Endothelial cell of umbilical vein (primary cell): Measurements from ENCODE around the gene AGTPBP1.

Experiments
- CTCF ChIP-seq, 2 donors: IDR thresholded peaks; 1 replicate in 1 of 2; 2 replicates in 1 of 2; pipeline ENCODE4 v1.5.1; 2011; ENCODE audit warnings: low read length in 2 of 2, mild to moderate bottlenecking in 2 of 2, moderate library complexity in 2 of 2, control low read depth in 1 of 2, inconsistent platforms in 1 of 2, low read depth in 1 of 2; ENCODE audit not compliant: insufficient read depth in 1 of 2; ENCODE audit errors: extremely low read depth in 1 of 2
- EZH2 ChIP-seq: IDR thresholded peaks from 2 replicates; pipeline ENCODE4 v1.6.1; 2012; ENCODE audit warnings: borderline replicate concordance, low read depth, mild to moderate bottlenecking, moderate library complexity, low read length, inconsistent platforms; ENCODE audit not compliant: severe bottlenecking
- JUN ChIP-seq: IDR thresholded peaks from 2 replicates; pipeline ENCODE4 v1.6.1; 2011; ENCODE audit warnings: borderline replicate concordance, low read depth; ENCODE audit not compliant: insufficient read length, insufficient read depth
- POLR2A ChIP-seq: IDR thresholded peaks from 2 replicates; pipeline ENCODE4 v1.6.1; 2012; ENCODE audit warnings: low read depth, mild to moderate bottlenecking, control low read depth, low read length
- POLR2AphosphoS5 ChIP-seq: IDR thresholded peaks from 2 replicates; pipeline ENCODE4 v1.6.1; 2012; ENCODE audit warnings: low read depth, mild to moderate bottlenecking, control low read depth, low read length, moderate library complexity; ENCODE audit not compliant: insufficient read depth

- TF ChIP-seq EZH2 (no peak), CTCF (IDR thresholded peaks at IDR 0.05; ENCODE audit: extremely low read depth in 1 of 2, insufficient read depth in 1 of 2, low read depth in 1 of 2, low read length in 2 of 2) (no peak), POLR2AphosphoS5 (no peak), JUN (no peak), POLR2A (no peak)
These were observed 101.3 kb downstream of the AGTPBP1 start for GRCh38 chr9:85640425-85640824.
